ENCODE measurements around the gene UNC13A.
"Not testable (repeated sequence)": the region's sequence is repeated elsewhere in the genome, so short reads cannot be mapped to it uniquely, and the experiment has no call there.

- TF ChIP-seq CTCF (IDR thresholded peaks at IDR 0.05; ENCODE audit: insufficient read depth, low read depth, low read length); EZH2 (IDR thresholded peaks at IDR 0.05; ENCODE audit: insufficient read depth, low read length): not testable (repeated sequence)
These were observed 90.1 kb downstream of the UNC13A start for GRCh38 chr19:17598063-17598462.
